HG03439 (cell line): ENCODE data around the gene GALNT10.

Source experiments
- ATAC-seq: cut with Tn5 transposase; IDR thresholded peaks from one replicate; pipeline ENCODE4 v1.9.1; 2021; ENCODE audit warnings: mild to moderate bottlenecking, moderate library complexity; ENCODE audit not compliant: unreplicated experiment

The GALNT10 gene

GRCh38 chr5:154422298-154422697, 231.8 kb downstream of the GALNT10 start:
- ATAC-seq = no peak

- ATAC-seq = no peak
These were observed 237.7 kb downstream of the GALNT10 start for GRCh38 chr5:154428208-154428607.

GRCh38 chr5:154429341-154429740, 238.8 kb downstream of the GALNT10 start:
- no peak for ATAC-seq

GRCh38 chr5:154430466-154430865, 239.9 kb downstream of the GALNT10 start:
- no peak for ATAC-seq

GRCh38 chr5:154430961-154431630, 240.6 kb downstream of the GALNT10 start:
- no peak for ATAC-seq

- no peak for ATAC-seq
These were observed 244.7 kb downstream of the GALNT10 start for GRCh38 chr5:154435226-154435625.

GRCh38 chr5:154437281-154437965, 246.9 kb downstream of the GALNT10 start:
- ATAC-seq = no peak

- ATAC-seq = no peak
These were observed 250.0 kb downstream of the GALNT10 start for GRCh38 chr5:154440540-154440939.

- ATAC-seq = no peak
These were observed 252.3 kb downstream of the GALNT10 start for GRCh38 chr5:154442801-154443200.

- ATAC-seq = peak; percentile 15
These were observed 254.3 kb downstream of the GALNT10 start for GRCh38 chr5:154444556-154445421.

GRCh38 chr5:154445422-154446194, 255.1 kb downstream of the GALNT10 start, which contains the start of gene SAP30L:
TSS of gene SAP30L (plus strand) at chr5:154445997. CDS start at chr5:154446605, 608 bp downstream.
- ATAC-seq = peak; percentile 93

- peak; percentile 26 for ATAC-seq
These were observed 255.9 kb downstream of the GALNT10 start for GRCh38 chr5:154446195-154447088.

GRCh38 chr5:154447089-154447725, 256.7 kb downstream of the GALNT10 start:
- ATAC-seq = no peak

- ATAC-seq = no peak
These were observed 259.3 kb downstream of the GALNT10 start for GRCh38 chr5:154449786-154450185.

GRCh38 chr5:154451957-154452356, 261.4 kb downstream of the GALNT10 start:
- ATAC-seq = no peak

GRCh38 chr5:154455585-154455984, 265.1 kb downstream of the GALNT10 start:
- ATAC-seq = no peak

GRCh38 chr5:154456540-154456939, 266.0 kb downstream of the GALNT10 start:
- ATAC-seq = no peak

- ATAC-seq = no peak
These were observed 268.5 kb downstream of the GALNT10 start for GRCh38 chr5:154459015-154459414.

- no peak for ATAC-seq
These were observed 269.6 kb downstream of the GALNT10 start for GRCh38 chr5:154460172-154460571.
